WTC11 (cell line): ENCODE measurements around the gene ABHD12B.

Source experiments
- ATF1 ChIP-seq: sonication (generic); formaldehyde crosslinking; IDR thresholded peaks from 2 replicates; pipeline ENCODE4 v1.8.1; 2023; ENCODE audit warnings: mild to moderate bottlenecking, moderate library complexity, missing genetic modification reagents
- KAT7 ChIP-seq: sonication (generic); formaldehyde crosslinking; IDR thresholded peaks from 2 replicates; pipeline ENCODE4 v1.8.1; 2023; ENCODE audit warnings: missing genetic modification reagents, mild to moderate bottlenecking, borderline replicate concordance
- MLX ChIP-seq: sonication (generic); formaldehyde crosslinking; IDR thresholded peaks from 2 replicates; pipeline ENCODE4 v1.8.1; 2023; ENCODE audit warnings: mild to moderate bottlenecking, missing genetic modification reagents, moderate library complexity
- ZNF121 ChIP-seq: sonication (generic); formaldehyde crosslinking; IDR thresholded peaks from 2 replicates; pipeline ENCODE4 v1.8.0; 2023; ENCODE audit warnings: missing genetic modification reagents
- ZNF317 ChIP-seq: sonication (generic); formaldehyde crosslinking; IDR thresholded peaks from 2 replicates; pipeline ENCODE4 v1.8.1; 2023; ENCODE audit warnings: low read depth, mild to moderate bottlenecking, moderate library complexity, missing genetic modification reagents, borderline replicate concordance
- TF ChIP-seq, protein P1 (sequence below): fragments of 200-600 bp; IDR thresholded peaks from 2 replicates; pipeline ENCODE4 v1.8.0; 2022; ENCODE audit warnings: antibody characterized with exemption

- TF ChIP-seq, protein P1, sequence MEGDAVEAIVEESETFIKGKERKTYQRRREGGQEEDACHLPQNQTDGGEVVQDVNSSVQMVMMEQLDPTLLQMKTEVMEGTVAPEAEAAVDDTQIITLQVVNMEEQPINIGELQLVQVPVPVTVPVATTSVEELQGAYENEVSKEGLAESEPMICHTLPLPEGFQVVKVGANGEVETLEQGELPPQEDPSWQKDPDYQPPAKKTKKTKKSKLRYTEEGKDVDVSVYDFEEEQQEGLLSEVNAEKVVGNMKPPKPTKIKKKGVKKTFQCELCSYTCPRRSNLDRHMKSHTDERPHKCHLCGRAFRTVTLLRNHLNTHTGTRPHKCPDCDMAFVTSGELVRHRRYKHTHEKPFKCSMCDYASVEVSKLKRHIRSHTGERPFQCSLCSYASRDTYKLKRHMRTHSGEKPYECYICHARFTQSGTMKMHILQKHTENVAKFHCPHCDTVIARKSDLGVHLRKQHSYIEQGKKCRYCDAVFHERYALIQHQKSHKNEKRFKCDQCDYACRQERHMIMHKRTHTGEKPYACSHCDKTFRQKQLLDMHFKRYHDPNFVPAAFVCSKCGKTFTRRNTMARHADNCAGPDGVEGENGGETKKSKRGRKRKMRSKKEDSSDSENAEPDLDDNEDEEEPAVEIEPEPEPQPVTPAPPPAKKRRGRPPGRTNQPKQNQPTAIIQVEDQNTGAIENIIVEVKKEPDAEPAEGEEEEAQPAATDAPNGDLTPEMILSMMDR: no peak
- TF ChIP-seq ZNF121 (CRISPR knock-in tag) (no peak), ATF1 (CRISPR knock-in tag) (no peak), ZNF317 (CRISPR knock-in tag) (no peak), KAT7 (no peak), MLX (CRISPR knock-in tag) (no peak)
These were observed 625 bp upstream of the ABHD12B start for GRCh38 chr14:50871228-50871627.
